Pancreas (tissue), 10 donors: ENCODE data around the gene B4GALT5. TPM values are rescaled to one million over a fixed set of nuclear protein-coding genes. Genes with fewer than 3 reads are reported as not detected.
A peak's percentile ranks its signal among the peaks of the same experiment; 100 is the strongest.

Source experiments
- ATAC-seq, 4 donors: fragments of 200-7000 bp; cut with Tn5 transposase; one replicate each; pipeline versions ENCODE4 v1.8.0 to v1.9.1; 2020; ENCODE audit warnings: mild to moderate bottlenecking in 4 of 4, moderate library complexity in 4 of 4
- DNase-seq, 6 donors: peaks; one replicate each; pipeline ENCODE4 v3.0.0-alpha.2; 2020
- FAIRE-seq: peaks from 2 replicates; lab custom pipeline; 2012; peaks lifted over from hg19 to GRCh38; lab: Jason Lieb, UNC
- H3K27ac ChIP-seq, 4 donors: fragments of 200-600 bp; sonication (generic); 1 replicate in 3 of 4; 2 replicates in 1 of 4; pipeline versions ENCODE4 v1.5.0 to v1.8.0; 2020
- H3K27me3 ChIP-seq, 4 donors: fragments of 200-600 bp; one replicate each; pipeline ENCODE4 v1.8.0; 2021
- H3K36me3 ChIP-seq, 3 donors: fragments of 200-600 bp; sonication (generic) in 1 of 3; one replicate each; pipeline versions ENCODE4 v1.5.0 to v1.8.0; 2020 to 2021
- H3K4me1 ChIP-seq, 3 donors: fragments of 200-600 bp; one replicate each; pipeline ENCODE4 v1.8.0; 2021
- H3K4me3 ChIP-seq, 4 donors: fragments of 200-600 bp; sonication (generic) in 2 of 4; one replicate each; pipeline versions ENCODE4 v1.5.0 to v1.8.0; 2020 to 2021
- H3K9me3 ChIP-seq, 4 donors: fragments of 200-600 bp; one replicate each; pipeline ENCODE4 v1.8.0; 2021
- CTCF ChIP-seq, 4 donors: fragments of 200-600 bp; sonication (generic) in 3 of 4; IDR thresholded peaks; one replicate each; pipeline versions ENCODE4 v1.5.0 to v1.8.0; 2021; ENCODE audit warnings: antibody characterized with exemption in 4 of 4
- WGBS, 2 donors: extraction: QIAGEN DNeasy Blood & Tissue Kit; methylation state at CpG; one replicate each; pipeline ENCODE4 v1.1.7; 2013; 5-methylcytosine and 5-hydroxymethylcytosine counted together
- intact Hi-C, 3 donors: fragments of 100-400 bp; cut with DNase I; formaldehyde crosslinking; loops; one replicate each; pipeline versions ENCODE4 v1.11.1 to v1.14.2; 2022
- polyA plus RNA-seq, 2 donors: library from polyadenylated mRNA; stranded (reverse); fragments of 200-250 nt; gene quantifications; one replicate each; pipeline ENCODE4 v1.2.3, GENCODE V29; 2013
- total RNA-seq, 6 donors: library from RNA; stranded (reverse); fragmentation: NEBNext Ultra II Directional in 4 of 6; extraction: Animal tissue kit (Norgen Biotek cat#: 25700) in 4 of 6; gene quantifications; one replicate each; pipeline versions ENCODE4 v1.2.1 to v1.2.4, GENCODE V29; 2021 to 2023
- donor health status: healthy with polysubstance abuse.
- donor health status: DM: no; HTN: no; CAD: no; lungs with moderate emphysema.
- donor health status: DM: no; HTN: no; CAD: no.
- donor health status: control.
- donor health status: control.
- donor health status: Bipolar disorder and iron deficiency.
- donor health status: DM: yes; HTN: yes; CAD: no.
- donor health status: DM: no; HTN: no; CAD: no.
- donor health status: DM: no; HTN: no; CAD: no.
- donor health status: DM: yes; HTN: yes; CAD: no.

Gene B4GALT5
- total and polyA plus RNA-seq, 8 donors = 5.1 to 28.2 (median 8.8) TPM

GRCh38 chr20:49595346-49595745, 118.3 kb downstream of the B4GALT5 start:
- no peak for TF ChIP-seq CTCF (IDR thresholded peaks at IDR 0.05)
- H3K4me3 ChIP-seq = no peak overlapping the region
- DNase-seq (no peak), FAIRE-seq (no peak), ATAC-seq (no peak)
- WGBS, 2 donors = 82 to 86% methylated on average over 10 of the region's 10 CpGs
- intact Hi-C loops = no loop called here
- no peaks in the 10 kb centered on the region for H3K9me3 ChIP-seq
- H3K36me3 ChIP-seq = no peaks in the 10 kb centered on the region
- no peak overlapping the region for H3K27ac ChIP-seq
- no peaks in the 10 kb centered on the region for H3K27me3 ChIP-seq
- no peaks in the 10 kb centered on the region for H3K4me1 ChIP-seq

GRCh38 chr20:49594931-49595315, 118.8 kb downstream of the B4GALT5 start:
- 91 to 95% methylated on average over 5 to 6 of the region's 6 CpGs for WGBS, 2 donors
- no peak overlapping the region for H3K4me3 ChIP-seq
- DNase-seq = no peak
- no peaks in the 10 kb centered on the region for H3K27me3 ChIP-seq
- no peaks in the 10 kb centered on the region for H3K4me1 ChIP-seq
- TF ChIP-seq CTCF (IDR thresholded peaks at IDR 0.05) = no peak
- H3K36me3 ChIP-seq = no peaks in the 10 kb centered on the region
- peak in 1 of 4 donors; percentile 9 for ATAC-seq
- H3K27ac ChIP-seq = no peak overlapping the region
- no peaks in the 10 kb centered on the region for H3K9me3 ChIP-seq
- intact Hi-C loops = no loop called here
- no peak for FAIRE-seq

GRCh38 chr20:49594143-49594930, 119.3 kb downstream of the B4GALT5 start:
- no peak overlapping the region for H3K27ac ChIP-seq
- ATAC-seq = peak in 3 of 4 donors; percentile 61 to 67 (median 65)
- intact Hi-C loops = no loop called here

GRCh38 chr20:49593466-49594142, 120.1 kb downstream of the B4GALT5 start:
- intact Hi-C loops = no loop called here
- H3K9me3 ChIP-seq = no peaks in the 10 kb centered on the region
- H3K4me1 ChIP-seq = no peaks in the 10 kb centered on the region
- no peaks in the 10 kb centered on the region for H3K36me3 ChIP-seq
- H3K4me3 ChIP-seq = no peak overlapping the region
- no peak for TF ChIP-seq CTCF (IDR thresholded peaks at IDR 0.05)
- peak overlapping the region in 1 of 4 donors; percentile 3 for H3K27ac ChIP-seq
- ATAC-seq (no peak), FAIRE-seq (no peak), DNase-seq (no peak)
- no peaks in the 10 kb centered on the region for H3K27me3 ChIP-seq
- 75% methylated on average over 15 of the region's 15 CpGs for WGBS, 2 donors

More at GRCh38 chr20:49594143-49594930, 119.3 kb downstream of the B4GALT5 start:
- Histone ChIP-seq H3K27me3 (no peaks in the 10 kb centered on the region), H3K9me3 (no peaks in the 10 kb centered on the region), H3K4me1 (no peaks in the 10 kb centered on the region), H3K4me3 (no peak overlapping the region), H3K36me3 (no peaks in the 10 kb centered on the region)
- TF ChIP-seq CTCF (IDR thresholded peaks at IDR 0.05) = no peak
- DNase-seq (no peak), FAIRE-seq (no peak)
- 68 to 73% methylated on average over 12 of the region's 12 CpGs for WGBS, 2 donors

GRCh38 chr20:49592120-49592519, 121.6 kb downstream of the B4GALT5 start:
- Histone ChIP-seq H3K9me3 (no peaks in the 10 kb centered on the region), H3K27ac (no peak overlapping the region), H3K36me3 (no peaks in the 10 kb centered on the region), H3K27me3 (no peaks in the 10 kb centered on the region), H3K4me1 (no peaks in the 10 kb centered on the region), H3K4me3 (no peak overlapping the region)
- TF ChIP-seq CTCF (IDR thresholded peaks at IDR 0.05) = no peak
- DNase-seq (no peak), FAIRE-seq (no peak), ATAC-seq (no peak)
- intact Hi-C loops = no loop called here
